GM23338 (cell line): ENCODE results near the gene PRRC2A. TPM values are rescaled to one million over a fixed set of nuclear protein-coding genes. Genes with fewer than 3 reads are reported as not detected.

Experiments used
- CREB1 ChIP-seq: fragments of 250-450 bp; sonication (Bioruptor Pico); IDR thresholded peaks from 2 replicates; pipeline ENCODE4 v1.5.0; 2020; ENCODE audit warnings: low read depth, mild to moderate bottlenecking, moderate library complexity
- EZH2 ChIP-seq: fragments of 200-600 bp; sonication (generic); IDR thresholded peaks from one replicate; pipeline ENCODE4 v1.8.0; 2017; ENCODE audit warnings: antibody characterized with exemption, mild to moderate bottlenecking, low read depth; ENCODE audit not compliant: unreplicated experiment
- EZH2phosphoT487 ChIP-seq: fragments of 200-600 bp; sonication (generic); IDR thresholded peaks from one replicate; pipeline ENCODE4 v1.8.1; 2018; ENCODE audit warnings: antibody characterized with exemption; ENCODE audit not compliant: unreplicated experiment
- JUNB ChIP-seq: IDR thresholded peaks from one replicate; pipeline ENCODE4 v1.6.1; 2016; ENCODE audit warnings: antibody characterized with exemption; ENCODE audit not compliant: unreplicated experiment
- NANOG ChIP-seq: IDR thresholded peaks from 2 replicates; pipeline ENCODE4 v1.6.1; 2016; ENCODE audit warnings: antibody characterized with exemption, borderline replicate concordance
- STAT1 ChIP-seq: IDR thresholded peaks from one replicate; pipeline ENCODE4 v1.6.1; 2016; ENCODE audit warnings: antibody characterized with exemption; ENCODE audit not compliant: unreplicated experiment
- ZNF114 ChIP-seq: fragments of 250-450 bp; sonication (Bioruptor Pico); IDR thresholded peaks from 2 replicates; pipeline ENCODE4 v1.5.0; 2020; ENCODE audit warnings: mild to moderate bottlenecking, moderate library complexity
- ZNF331 ChIP-seq: fragments of 250-450 bp; sonication (Bioruptor Pico); IDR thresholded peaks from 2 replicates; pipeline ENCODE4 v1.5.0; 2020; ENCODE audit warnings: low read depth, mild to moderate bottlenecking, moderate library complexity
- polyA plus RNA-seq: library from polyadenylated mRNA; unstranded; fragments of >200 nt; fragmentation: Nextera tagmentation; extraction: Ambion mirVana; gene quantifications from 2 replicates; pipeline ENCODE4 v1.2.1, GENCODE V29; 2016
- total RNA-seq: library from RNA; depleted of rRNA; stranded (reverse); fragments of >200 nt; shearing (Covaris generic); gene quantifications from 2 replicates; pipeline ENCODE4 v1.2.3, GENCODE V29; 2014
- TF ChIP-seq, protein P1 (sequence below): fragments of 250-450 bp; sonication (Bioruptor Pico); IDR thresholded peaks from 2 replicates; pipeline ENCODE4 v1.5.0; 2020; ENCODE audit warnings: mild to moderate bottlenecking, moderate library complexity
- TF ChIP-seq, protein P2 (sequence below), 2 experiments: fragments of 200-600 bp in 1 of 2; sonication (generic) in 1 of 2; conservative IDR thresholded peaks; 2 replicates each; pipeline versions ENCODE4 v1.5.1 to v1.6.1; 2016 to 2017; ENCODE audit warnings: antibody characterized with exemption in 2 of 2, low read depth in 2 of 2, mild to moderate bottlenecking in 2 of 2, moderate library complexity in 1 of 2
- TF ChIP-seq, protein P3 (sequence below): IDR thresholded peaks from 2 replicates; pipeline ENCODE4 v1.6.1; 2016; ENCODE audit warnings: antibody characterized with exemption

The PRRC2A gene
- total and polyA plus RNA-seq, 2 experiments from 2014 or later = 213 to 273 TPM

- TF ChIP-seq, protein P1, sequence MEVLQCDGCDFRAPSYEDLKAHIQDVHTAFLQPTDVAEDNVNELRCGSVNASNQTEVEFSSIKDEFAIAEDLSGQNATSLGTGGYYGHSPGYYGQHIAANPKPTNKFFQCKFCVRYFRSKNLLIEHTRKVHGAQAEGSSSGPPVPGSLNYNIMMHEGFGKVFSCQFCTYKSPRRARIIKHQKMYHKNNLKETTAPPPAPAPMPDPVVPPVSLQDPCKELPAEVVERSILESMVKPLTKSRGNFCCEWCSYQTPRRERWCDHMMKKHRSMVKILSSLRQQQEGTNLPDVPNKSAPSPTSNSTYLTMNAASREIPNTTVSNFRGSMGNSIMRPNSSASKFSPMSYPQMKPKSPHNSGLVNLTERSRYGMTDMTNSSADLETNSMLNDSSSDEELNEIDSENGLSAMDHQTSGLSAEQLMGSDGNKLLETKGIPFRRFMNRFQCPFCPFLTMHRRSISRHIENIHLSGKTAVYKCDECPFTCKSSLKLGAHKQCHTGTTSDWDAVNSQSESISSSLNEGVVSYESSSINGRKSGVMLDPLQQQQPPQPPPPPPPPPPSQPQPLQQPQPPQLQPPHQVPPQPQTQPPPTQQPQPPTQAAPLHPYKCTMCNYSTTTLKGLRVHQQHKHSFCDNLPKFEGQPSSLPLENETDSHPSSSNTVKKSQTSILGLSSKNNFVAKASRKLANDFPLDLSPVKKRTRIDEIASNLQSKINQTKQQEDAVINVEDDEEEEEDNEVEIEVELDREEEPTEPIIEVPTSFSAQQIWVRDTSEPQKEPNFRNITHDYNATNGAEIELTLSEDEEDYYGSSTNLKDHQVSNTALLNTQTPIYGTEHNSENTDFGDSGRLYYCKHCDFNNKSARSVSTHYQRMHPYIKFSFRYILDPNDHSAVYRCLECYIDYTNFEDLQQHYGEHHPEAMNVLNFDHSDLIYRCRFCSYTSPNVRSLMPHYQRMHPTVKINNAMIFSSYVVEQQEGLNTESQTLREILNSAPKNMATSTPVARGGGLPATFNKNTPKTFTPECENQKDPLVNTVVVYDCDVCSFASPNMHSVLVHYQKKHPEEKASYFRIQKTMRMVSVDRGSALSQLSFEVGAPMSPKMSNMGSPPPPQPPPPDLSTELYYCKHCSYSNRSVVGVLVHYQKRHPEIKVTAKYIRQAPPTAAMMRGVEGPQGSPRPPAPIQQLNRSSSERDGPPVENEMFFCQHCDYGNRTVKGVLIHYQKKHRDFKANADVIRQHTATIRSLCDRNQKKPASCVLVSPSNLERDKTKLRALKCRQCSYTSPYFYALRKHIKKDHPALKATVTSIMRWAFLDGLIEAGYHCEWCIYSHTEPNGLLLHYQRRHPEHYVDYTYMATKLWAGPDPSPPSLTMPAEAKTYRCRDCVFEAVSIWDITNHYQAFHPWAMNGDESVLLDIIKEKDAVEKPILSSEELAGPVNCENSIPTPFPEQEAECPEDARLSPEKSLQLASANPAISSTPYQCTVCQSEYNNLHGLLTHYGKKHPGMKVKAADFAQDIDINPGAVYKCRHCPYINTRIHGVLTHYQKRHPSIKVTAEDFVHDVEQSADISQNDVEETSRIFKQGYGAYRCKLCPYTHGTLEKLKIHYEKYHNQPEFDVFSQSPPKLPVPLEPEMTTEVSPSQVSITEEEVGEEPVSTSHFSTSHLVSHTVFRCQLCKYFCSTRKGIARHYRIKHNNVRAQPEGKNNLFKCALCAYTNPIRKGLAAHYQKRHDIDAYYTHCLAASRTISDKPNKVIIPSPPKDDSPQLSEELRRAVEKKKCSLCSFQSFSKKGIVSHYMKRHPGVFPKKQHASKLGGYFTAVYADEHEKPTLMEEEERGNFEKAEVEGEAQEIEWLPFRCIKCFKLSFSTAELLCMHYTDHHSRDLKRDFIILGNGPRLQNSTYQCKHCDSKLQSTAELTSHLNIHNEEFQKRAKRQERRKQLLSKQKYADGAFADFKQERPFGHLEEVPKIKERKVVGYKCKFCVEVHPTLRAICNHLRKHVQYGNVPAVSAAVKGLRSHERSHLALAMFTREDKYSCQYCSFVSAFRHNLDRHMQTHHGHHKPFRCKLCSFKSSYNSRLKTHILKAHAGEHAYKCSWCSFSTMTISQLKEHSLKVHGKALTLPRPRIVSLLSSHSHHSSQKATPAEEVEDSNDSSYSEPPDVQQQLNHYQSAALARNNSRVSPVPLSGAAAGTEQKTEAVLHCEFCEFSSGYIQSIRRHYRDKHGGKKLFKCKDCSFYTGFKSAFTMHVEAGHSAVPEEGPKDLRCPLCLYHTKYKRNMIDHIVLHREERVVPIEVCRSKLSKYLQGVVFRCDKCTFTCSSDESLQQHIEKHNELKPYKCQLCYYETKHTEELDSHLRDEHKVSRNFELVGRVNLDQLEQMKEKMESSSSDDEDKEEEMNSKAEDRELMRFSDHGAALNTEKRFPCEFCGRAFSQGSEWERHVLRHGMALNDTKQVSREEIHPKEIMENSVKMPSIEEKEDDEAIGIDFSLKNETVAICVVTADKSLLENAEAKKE = no peak
- TF ChIP-seq CREB1 = no peak; the same call in 1 of the 2 replicates
- TF ChIP-seq NANOG = no peak
- TF ChIP-seq ZNF331 (CRISPR knock-in tag) = no peak
- TF ChIP-seq, protein P2, sequence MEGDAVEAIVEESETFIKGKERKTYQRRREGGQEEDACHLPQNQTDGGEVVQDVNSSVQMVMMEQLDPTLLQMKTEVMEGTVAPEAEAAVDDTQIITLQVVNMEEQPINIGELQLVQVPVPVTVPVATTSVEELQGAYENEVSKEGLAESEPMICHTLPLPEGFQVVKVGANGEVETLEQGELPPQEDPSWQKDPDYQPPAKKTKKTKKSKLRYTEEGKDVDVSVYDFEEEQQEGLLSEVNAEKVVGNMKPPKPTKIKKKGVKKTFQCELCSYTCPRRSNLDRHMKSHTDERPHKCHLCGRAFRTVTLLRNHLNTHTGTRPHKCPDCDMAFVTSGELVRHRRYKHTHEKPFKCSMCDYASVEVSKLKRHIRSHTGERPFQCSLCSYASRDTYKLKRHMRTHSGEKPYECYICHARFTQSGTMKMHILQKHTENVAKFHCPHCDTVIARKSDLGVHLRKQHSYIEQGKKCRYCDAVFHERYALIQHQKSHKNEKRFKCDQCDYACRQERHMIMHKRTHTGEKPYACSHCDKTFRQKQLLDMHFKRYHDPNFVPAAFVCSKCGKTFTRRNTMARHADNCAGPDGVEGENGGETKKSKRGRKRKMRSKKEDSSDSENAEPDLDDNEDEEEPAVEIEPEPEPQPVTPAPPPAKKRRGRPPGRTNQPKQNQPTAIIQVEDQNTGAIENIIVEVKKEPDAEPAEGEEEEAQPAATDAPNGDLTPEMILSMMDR (conservative IDR thresholded peaks at IDR 0.05; ENCODE audit: low read depth in 2 of 2) = no peak; a peak in 1 of 4 replicates
- no peak for TF ChIP-seq JUNB
- TF ChIP-seq EZH2 = no peak
- TF ChIP-seq STAT1 = no peak
- TF ChIP-seq EZH2phosphoT487 = no peak
- no peak for TF ChIP-seq ZNF114 (CRISPR knock-in tag)
- TF ChIP-seq, protein P3, sequence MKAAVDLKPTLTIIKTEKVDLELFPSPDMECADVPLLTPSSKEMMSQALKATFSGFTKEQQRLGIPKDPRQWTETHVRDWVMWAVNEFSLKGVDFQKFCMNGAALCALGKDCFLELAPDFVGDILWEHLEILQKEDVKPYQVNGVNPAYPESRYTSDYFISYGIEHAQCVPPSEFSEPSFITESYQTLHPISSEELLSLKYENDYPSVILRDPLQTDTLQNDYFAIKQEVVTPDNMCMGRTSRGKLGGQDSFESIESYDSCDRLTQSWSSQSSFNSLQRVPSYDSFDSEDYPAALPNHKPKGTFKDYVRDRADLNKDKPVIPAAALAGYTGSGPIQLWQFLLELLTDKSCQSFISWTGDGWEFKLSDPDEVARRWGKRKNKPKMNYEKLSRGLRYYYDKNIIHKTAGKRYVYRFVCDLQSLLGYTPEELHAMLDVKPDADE = no peak
Measured at GRCh38 chr6:31681135-31681671, 60.7 kb downstream of the PRRC2A start (continued).
